Sigmoid colon (tissue), 7 donors: Measurements from ENCODE around the gene CTLA4. TPM values are rescaled to one million over a fixed set of nuclear protein-coding genes. Genes with fewer than 3 reads are reported as not detected.
A peak's percentile ranks its signal among the peaks of the same experiment; 100 is the strongest.

Experiments
- DNase-seq: peaks from one replicate; pipeline ENCODE4 v3.0.0-alpha.2; 2019
- H3K27ac ChIP-seq, 4 donors: fragments of 200-600 bp; sonication (generic); one replicate each; pipeline ENCODE4 v1.5.1; 2016 to 2019; ENCODE audit warnings: mild to moderate bottlenecking in 1 of 4
- H3K27me3 ChIP-seq, 3 donors: fragments of 200-600 bp; sonication (generic); one replicate each; pipeline ENCODE4 v1.5.1; 2019; ENCODE audit warnings: mild to moderate bottlenecking in 1 of 3
- H3K36me3 ChIP-seq, 4 donors: fragments of 200-600 bp; sonication (generic); one replicate each; pipeline ENCODE4 v1.5.1; 2016 to 2019
- H3K4me1 ChIP-seq, 4 donors: fragments of 200-600 bp; sonication (generic); one replicate each; pipeline ENCODE4 v1.5.1; 2017 to 2019
- H3K4me3 ChIP-seq, 4 donors: fragments of 200-600 bp; sonication (generic); one replicate each; pipeline ENCODE4 v1.5.1; 2017 to 2019; ENCODE audit warnings: mild to moderate bottlenecking in 2 of 4, moderate library complexity in 1 of 4
- H3K9me3 ChIP-seq, 4 donors: fragments of 200-600 bp in 3 of 4; sonication (generic) in 3 of 4; one replicate each; pipeline versions ENCODE4 v1.5.1 to v1.6.1; 2013 to 2019
- EP300 ChIP-seq, 4 donors: sonication (generic); formaldehyde crosslinking; IDR thresholded peaks; one replicate each; pipeline ENCODE4 v1.6.1; 2017; ENCODE audit warnings: antibody characterized with exemption in 4 of 4
- POLR2A ChIP-seq, 2 donors: fragments of 450-650 bp; IDR thresholded peaks; one replicate each; pipeline ENCODE4 v1.6.1; 2016; ENCODE audit warnings: antibody characterized with exemption in 2 of 2, mild to moderate bottlenecking in 2 of 2, moderate library complexity in 2 of 2
- POLR2AphosphoS5 ChIP-seq, 4 donors: sonication (generic); formaldehyde crosslinking; IDR thresholded peaks; one replicate each; pipeline ENCODE4 v1.6.1; 2017; ENCODE audit warnings: antibody characterized with exemption in 4 of 4
- WGBS, 2 donors: extraction: QIAGEN DNeasy Blood & Tissue Kit; methylation state at CpG; one replicate each; pipeline ENCODE4 v1.1.7; 2013; 5-methylcytosine and 5-hydroxymethylcytosine counted together
- intact Hi-C: fragments of 100-400 bp; cut with DNase I; formaldehyde crosslinking; loops from one replicate; pipeline ENCODE4 v1.15.1; 2023
- polyA plus RNA-seq, 3 donors: library from polyadenylated mRNA; stranded (reverse); fragments of 200-250 nt; gene quantifications; one replicate each; pipeline ENCODE4 v1.2.3, GENCODE V29; 2013
- total RNA-seq, 4 donors: library from RNA; depleted of rRNA; stranded (reverse); fragments of >200 nt; gene quantifications; one replicate each; pipeline ENCODE4 v1.1.0, GENCODE V29; 2016
- TF ChIP-seq, protein P1 (sequence below), 4 experiments: fragments of 450-650 bp in 3 of 4; fragments of 200-600 bp in 1 of 4; IDR thresholded peaks; one replicate each; pipeline ENCODE4 v1.5.1; 2016 to 2019; ENCODE audit warnings: antibody characterized with exemption in 4 of 4, mild to moderate bottlenecking in 3 of 4, moderate library complexity in 2 of 4
- donor health status: healthy with polysubstance abuse.
- donor health status: Bipolar disorder and iron deficiency.
- donor health status: healthy.

Gene CTLA4
- total and polyA plus RNA-seq, 7 donors, result 0.49 to 9.0 TPM; not detected in 5

DNA sequence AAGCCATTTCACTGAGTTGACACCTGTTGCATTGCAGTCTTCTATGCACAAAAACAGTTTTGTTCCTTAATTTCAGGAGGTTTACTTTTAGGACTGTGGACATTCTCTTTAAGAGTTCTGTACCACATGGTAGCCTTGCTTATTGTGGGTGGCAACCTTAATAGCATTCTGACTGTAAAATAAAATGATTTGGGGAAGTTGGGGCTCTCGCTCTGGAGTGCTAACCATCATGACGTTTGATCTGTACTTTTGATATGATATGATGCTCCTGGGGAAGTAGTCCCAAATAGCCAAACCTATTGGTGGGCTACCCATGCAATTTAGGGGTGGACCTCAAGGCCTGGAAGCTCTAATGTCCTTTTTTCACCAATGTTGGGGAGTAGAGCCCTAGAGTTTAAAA lies 3.4 kb downstream of the CTLA4 start:
- intact Hi-C loops, result no loop called here
- no peak for TF ChIP-seq POLR2AphosphoS5 (IDR thresholded peaks at IDR 0.05)
- no peak overlapping the region for H3K4me3 ChIP-seq
- H3K27ac ChIP-seq, result peak overlapping the region in 2 of 4 donors; percentile 18 to 41
- H3K4me1 ChIP-seq, result no peaks in the 10 kb centered on the region
- no peaks in the 10 kb centered on the region for H3K27me3 ChIP-seq
- WGBS, 2 donors, result 67 to 81% methylated on average over 2 of the region's 2 CpGs
- H3K36me3 ChIP-seq, result no peaks in the 10 kb centered on the region
- DNase-seq, result no peak
- no peaks in the 10 kb centered on the region for H3K9me3 ChIP-seq

DNA sequence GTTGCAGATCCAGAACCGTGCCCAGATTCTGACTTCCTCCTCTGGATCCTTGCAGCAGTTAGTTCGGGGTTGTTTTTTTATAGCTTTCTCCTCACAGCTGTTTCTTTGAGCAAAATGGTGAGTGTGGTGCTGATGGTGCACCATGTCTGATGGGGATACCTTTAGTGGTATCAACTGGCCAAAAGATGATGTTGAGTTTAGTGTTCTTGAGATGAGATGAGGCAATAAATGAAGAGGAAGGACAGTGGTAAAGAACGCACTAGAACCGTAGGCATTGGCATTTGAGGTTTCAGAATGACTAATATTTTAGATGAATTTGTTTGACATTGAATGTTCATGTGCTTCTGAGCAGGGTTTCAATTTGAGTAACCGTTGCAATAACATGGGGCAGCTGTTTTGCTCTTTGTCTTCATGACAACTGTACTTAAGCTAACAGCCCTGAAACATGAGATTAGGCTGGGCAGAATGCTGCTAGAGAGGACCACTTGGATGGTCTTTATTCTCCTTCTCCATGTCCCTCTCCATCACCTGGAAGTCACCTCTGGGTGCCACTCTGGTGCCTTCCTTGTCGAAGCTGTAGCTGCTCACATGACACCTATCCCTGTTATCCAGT lies 3.9 kb downstream of the CTLA4 start:
- Histone ChIP-seq H3K27me3 (no peaks in the 10 kb centered on the region), H3K4me1 (no peaks in the 10 kb centered on the region), H3K27ac (peak overlapping the region in 2 of 4 donors; percentile 23 to 41), H3K4me3 (no peak overlapping the region), H3K9me3 (no peaks in the 10 kb centered on the region), H3K36me3 (no peaks in the 10 kb centered on the region)
- WGBS, 2 donors, result 66 to 74% methylated on average over 6 of the region's 6 CpGs
- TF ChIP-seq EP300 (IDR thresholded peaks at IDR 0.05) (peak in 1 of 4 donors; percentile 61), POLR2AphosphoS5 (IDR thresholded peaks at IDR 0.05) (no peak)
- intact Hi-C loops, result no loop called here
- no peak for DNase-seq

DNA sequence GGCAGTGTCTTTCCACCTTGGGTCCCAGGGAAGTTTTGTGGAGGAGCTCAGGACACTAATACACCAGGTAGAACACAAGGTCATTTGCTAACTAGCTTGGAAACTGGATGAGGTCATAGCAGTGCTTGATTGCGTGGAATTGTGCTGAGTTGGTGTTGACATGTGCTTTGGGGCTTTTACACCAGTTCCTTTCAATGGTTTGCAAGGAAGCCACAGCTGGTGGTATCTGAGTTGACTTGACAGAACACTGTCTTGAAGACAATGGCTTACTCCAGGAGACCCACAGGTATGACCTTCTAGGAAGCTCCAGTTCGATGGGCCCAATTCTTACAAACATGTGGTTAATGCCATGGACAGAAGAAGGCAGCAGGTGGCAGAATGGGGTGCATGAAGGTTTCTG lies 5.9 kb downstream of the CTLA4 start:
- TF ChIP-seq POLR2AphosphoS5 (IDR thresholded peaks at IDR 0.05) (no peak), POLR2A (IDR thresholded peaks at IDR 0.05) (no peak), EP300 (IDR thresholded peaks at IDR 0.05) (no peak)
- TF ChIP-seq, protein P1, sequence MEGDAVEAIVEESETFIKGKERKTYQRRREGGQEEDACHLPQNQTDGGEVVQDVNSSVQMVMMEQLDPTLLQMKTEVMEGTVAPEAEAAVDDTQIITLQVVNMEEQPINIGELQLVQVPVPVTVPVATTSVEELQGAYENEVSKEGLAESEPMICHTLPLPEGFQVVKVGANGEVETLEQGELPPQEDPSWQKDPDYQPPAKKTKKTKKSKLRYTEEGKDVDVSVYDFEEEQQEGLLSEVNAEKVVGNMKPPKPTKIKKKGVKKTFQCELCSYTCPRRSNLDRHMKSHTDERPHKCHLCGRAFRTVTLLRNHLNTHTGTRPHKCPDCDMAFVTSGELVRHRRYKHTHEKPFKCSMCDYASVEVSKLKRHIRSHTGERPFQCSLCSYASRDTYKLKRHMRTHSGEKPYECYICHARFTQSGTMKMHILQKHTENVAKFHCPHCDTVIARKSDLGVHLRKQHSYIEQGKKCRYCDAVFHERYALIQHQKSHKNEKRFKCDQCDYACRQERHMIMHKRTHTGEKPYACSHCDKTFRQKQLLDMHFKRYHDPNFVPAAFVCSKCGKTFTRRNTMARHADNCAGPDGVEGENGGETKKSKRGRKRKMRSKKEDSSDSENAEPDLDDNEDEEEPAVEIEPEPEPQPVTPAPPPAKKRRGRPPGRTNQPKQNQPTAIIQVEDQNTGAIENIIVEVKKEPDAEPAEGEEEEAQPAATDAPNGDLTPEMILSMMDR (IDR thresholded peaks at IDR 0.05), result no peak
- 88 to 89% methylated on average over 2 of the region's 2 CpGs for WGBS, 2 donors
- intact Hi-C loops, result no loop called here
- Histone ChIP-seq H3K4me1 (no peaks in the 10 kb centered on the region), H3K27ac (no peak overlapping the region), H3K9me3 (no peaks in the 10 kb centered on the region), H3K36me3 (no peaks in the 10 kb centered on the region), H3K4me3 (no peak overlapping the region), H3K27me3 (no peaks in the 10 kb centered on the region)
- no peak for DNase-seq

DNA sequence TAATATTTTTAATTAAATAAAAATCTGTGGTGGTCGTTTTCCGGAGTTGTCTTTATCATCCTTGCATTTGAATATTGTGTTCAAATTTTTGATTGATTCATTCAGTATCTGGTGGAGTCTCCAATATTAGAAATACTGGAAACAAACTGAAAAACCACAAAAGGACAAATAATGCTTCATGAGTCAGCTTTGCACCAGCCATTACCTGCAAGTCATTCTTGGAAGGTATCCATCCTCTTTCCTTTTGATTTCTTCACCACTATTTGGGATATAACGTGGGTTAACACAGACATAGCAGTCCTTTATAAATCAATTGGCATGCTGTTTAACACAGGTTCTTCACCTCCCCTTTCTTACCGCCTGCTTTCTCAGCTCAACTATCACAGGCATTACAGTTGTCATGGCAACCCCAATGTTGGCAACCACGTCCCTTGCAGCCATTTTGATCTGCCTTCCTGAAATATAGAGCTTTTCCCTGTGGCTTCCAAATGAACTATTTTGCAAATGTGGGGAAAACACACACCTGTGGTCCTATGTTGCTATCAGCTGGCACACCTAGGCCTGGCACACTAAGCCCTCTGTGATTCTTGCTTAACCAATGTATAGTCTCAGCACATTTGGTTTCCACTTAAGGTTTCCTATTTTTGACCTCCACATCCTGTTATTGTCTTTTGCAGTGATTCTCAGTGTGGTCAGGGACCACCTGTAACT lies 6.5 kb downstream of the CTLA4 start:
- Histone ChIP-seq H3K4me1 (no peaks in the 10 kb centered on the region), H3K36me3 (no peaks in the 10 kb centered on the region), H3K9me3 (no peaks in the 10 kb centered on the region), H3K4me3 (no peak overlapping the region), H3K27me3 (no peaks in the 10 kb centered on the region), H3K27ac (no peak overlapping the region)
- TF ChIP-seq, protein P1 (IDR thresholded peaks at IDR 0.05), result no peak
- TF ChIP-seq EP300 (IDR thresholded peaks at IDR 0.05), result no peak
- no peak for TF ChIP-seq POLR2A (IDR thresholded peaks at IDR 0.05)
- TF ChIP-seq POLR2AphosphoS5 (IDR thresholded peaks at IDR 0.05), result no peak
- DNase-seq, result no peak
- 83 to 84% methylated on average over 5 of the region's 5 CpGs for WGBS, 2 donors
- intact Hi-C loops, result no loop called here

DNA sequence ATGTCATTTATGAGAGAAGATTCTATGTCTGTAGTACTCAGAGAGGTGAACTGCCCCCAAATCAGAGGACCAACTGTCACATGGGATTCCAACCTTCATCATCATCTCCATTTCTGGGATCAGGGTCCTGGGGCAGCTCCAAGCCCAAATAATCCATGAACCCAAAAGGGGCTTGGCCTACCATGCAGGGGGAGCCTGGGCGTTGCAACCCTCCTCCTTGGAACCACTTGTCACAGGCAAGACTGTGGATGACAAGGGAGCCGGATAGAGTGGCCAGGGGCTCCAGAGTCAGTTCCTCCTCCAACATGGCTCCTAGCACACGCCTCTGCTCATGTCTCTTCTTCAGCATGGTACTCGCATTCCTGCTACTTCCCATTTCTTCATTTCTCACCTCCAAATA lies 7.9 kb downstream of the CTLA4 start:
- WGBS, 2 donors, result 93 to 94% methylated on average over 4 of the region's 4 CpGs

More for the DNA sequence above, 7.9 kb downstream of the CTLA4 start:
- no peak for DNase-seq
- H3K4me3 ChIP-seq, result no peak overlapping the region
- H3K27me3 ChIP-seq, result no peaks in the 10 kb centered on the region
- no peaks in the 10 kb centered on the region for H3K4me1 ChIP-seq
- no peaks in the 10 kb centered on the region for H3K9me3 ChIP-seq
- intact Hi-C loops, result no loop called here
- no peak for TF ChIP-seq EP300 (IDR thresholded peaks at IDR 0.05)
- TF ChIP-seq POLR2A (IDR thresholded peaks at IDR 0.05), result no peak
- TF ChIP-seq, protein P1 (IDR thresholded peaks at IDR 0.05), result no peak
- TF ChIP-seq POLR2AphosphoS5 (IDR thresholded peaks at IDR 0.05), result no peak
- H3K27ac ChIP-seq, result no peak overlapping the region
- no peaks in the 10 kb centered on the region for H3K36me3 ChIP-seq
